Activated CD8-positive, alpha-beta memory T cell treated with anti-CD3 and anti-CD28 coated beads, Interleukin-2, amount 50 U/mL, for 24 hours (primary cell): ENCODE results near the gene C7orf57.
"Not testable (repeated sequence)": the region's sequence is repeated elsewhere in the genome, so short reads cannot be mapped to it uniquely, and the experiment has no call there.

Experiments used
- DNase-seq: peaks from one replicate; pipeline ENCODE4 v3.0.0-alpha.2; 2020; ENCODE audit errors: extremely low read depth

C7orf57 gene

DNA sequence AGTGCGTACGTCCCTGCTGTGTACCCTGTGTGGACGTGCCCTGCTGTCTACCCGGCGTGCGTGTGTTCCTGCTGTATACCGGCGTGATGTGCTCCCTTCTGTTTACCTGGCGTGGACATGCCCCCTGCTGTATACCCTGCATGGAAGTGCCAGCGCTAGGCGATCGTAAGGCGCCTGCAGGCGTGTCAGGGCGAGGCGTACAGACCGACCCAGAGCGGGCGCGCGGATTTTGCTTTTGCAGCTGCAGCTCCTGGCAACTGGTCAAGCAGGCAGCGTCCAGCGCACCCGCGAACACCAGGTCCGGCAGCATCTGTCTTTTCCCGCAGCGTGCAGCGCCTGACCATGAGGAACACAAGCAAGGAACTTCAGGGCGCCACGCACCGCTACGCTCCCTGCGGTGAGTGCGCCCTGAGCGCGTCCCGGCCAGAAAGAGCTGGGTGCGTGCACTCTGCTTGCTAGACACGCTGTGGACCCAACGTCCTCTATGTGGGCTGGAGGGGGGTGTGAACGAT lies 680 bp downstream of the C7orf57 start:
- no peak for DNase-seq

DNA sequence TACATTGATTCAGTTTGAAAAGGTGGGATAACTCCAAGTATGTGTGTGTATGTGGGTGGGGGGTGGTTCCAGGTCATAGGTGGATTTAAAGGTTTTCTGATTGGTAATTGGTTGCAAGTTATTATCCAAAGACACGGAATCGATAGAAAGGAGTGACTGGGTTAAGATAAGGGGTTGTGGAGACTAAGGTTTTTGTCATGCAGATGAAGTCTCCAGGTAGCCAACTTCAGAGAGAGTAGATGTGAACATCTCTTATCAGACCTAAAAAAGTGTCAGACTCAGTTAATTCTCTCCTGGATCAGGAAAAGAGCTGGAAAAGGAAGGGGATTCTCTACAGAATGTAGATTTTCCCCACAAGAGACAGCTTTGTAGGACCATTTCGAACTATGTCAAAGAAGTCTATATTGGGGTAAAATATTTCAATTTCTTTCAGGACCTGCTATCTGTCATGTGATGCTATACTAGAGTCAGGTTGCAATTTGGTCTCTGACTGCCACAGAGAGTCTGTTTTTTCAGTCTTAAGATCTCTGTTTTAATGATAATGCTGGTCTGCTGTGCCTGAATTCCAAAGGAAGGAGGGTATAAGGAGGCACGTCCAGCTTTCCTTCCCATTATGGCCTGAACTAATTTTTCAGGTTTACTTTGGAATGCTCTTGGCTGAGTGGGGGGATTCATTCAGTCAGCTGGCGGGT lies 3.6 kb downstream of the C7orf57 start:
- no peak for DNase-seq

- DNase-seq: no peak
Measured at GRCh38 chr7:48040944-48041652, 5.8 kb downstream of the C7orf57 start.

GRCh38 chr7:48041653-48041970 lies 6.3 kb downstream of the C7orf57 start:
- DNase-seq: no peak

- DNase-seq: no peak
Measured at GRCh38 chr7:48042216-48042615, 6.9 kb downstream of the C7orf57 start.

- no peak for DNase-seq
Measured at GRCh38 chr7:48042636-48043035, 7.3 kb downstream of the C7orf57 start.

DNA sequence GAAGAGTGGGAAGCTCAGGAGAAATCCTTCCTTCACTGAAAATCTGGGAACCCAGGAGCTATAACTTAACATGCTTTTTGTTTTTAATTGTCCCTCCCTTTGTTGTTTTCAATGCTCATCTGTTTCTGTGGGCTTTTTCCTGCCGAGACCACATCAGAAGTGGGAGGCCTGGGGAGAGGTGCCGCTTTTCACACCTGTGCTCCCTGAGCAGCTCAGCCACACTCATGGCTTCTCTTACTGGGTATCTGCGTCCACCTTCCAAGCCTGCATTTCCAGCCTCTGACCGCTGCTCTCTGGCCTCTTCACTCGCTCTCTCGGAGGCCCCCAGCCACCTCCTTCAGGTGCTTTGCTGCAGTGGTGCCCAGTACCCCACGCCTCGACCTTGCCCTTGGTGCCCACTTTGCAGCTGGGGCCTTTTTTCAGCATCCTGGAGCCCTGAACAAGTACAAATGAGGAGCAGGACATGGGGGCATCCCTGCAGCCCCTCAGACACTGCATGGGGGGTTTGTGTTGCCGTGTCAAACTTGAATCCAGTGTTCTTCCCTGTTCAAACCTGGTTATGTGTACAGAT lies 9.9 kb downstream of the C7orf57 start:
- no peak for DNase-seq

GRCh38 chr7:48046458-48046857 lies 11.1 kb downstream of the C7orf57 start:
- no peak for DNase-seq

DNA sequence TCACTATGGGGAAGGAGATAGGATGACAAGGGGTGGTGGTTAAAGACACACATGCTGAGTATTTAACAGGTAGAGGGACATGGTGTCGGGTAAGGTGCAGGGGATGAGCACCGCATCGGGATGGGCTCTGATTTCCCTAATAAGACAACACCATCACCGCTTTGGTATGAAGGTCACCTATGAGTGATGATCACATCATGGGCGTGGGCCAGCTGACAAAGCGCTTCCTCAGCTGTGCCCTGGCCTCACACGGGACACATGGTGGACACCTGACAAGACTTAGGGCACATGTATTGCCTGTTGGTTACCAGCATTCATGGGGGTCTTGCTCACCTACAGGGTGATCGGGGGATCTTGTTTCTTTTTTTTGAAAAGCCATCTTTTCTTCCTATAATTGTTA lies 12.8 kb downstream of the C7orf57 start:
- DNase-seq: no peak

DNA sequence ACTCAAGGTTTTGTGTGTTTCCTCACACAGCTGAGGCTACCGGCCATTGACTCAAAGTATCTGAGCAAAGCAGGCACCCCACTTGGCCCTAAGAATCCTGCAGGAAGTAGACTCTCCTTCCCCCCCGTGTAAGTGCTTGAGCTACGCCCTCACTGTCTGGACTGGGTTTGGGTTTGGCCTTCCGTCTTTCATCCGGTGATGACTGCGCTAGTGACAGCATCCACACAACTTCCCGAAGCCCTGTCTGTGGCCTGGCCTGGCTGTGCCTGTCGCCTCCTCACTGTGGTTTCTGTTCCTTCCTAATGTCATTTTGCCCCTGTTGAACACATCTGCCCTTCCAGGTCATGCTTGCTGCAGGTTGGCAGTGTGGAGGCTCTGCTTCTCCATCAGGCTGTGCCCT lies 14.5 kb downstream of the C7orf57 start:
- DNase-seq: no peak

DNA sequence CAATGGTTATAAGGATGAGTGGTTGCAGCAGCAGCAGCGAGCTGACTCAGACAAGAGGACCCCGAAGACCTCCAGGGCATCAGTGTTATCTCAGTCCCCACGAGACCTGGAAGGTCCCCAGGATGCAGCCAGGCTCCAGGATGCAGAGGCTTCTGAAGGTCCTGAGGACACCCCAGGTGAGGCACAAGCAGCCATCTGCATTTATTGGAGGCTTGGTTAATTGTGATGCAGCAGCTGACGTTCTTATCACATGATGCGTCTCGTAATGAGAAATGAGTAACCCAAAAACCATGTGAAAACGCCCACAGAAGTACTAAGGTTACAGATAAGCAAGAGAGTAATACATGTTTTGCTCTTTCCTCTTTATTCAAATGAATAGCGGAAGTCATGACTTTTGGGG lies 17.4 kb downstream of the C7orf57 start:
- DNase-seq: no peak

GRCh38 chr7:48053736-48054135 lies 18.4 kb downstream of the C7orf57 start:
- no peak for DNase-seq

GRCh38 chr7:48058990-48059389 lies 23.6 kb downstream of the C7orf57 start:
- DNase-seq: no peak

- DNase-seq: no peak
Measured at GRCh38 chr7:48059706-48060105, 24.4 kb downstream of the C7orf57 start.

GRCh38 chr7:48063985-48064384 lies 28.6 kb downstream of the C7orf57 start:
- DNase-seq: no peak

DNA sequence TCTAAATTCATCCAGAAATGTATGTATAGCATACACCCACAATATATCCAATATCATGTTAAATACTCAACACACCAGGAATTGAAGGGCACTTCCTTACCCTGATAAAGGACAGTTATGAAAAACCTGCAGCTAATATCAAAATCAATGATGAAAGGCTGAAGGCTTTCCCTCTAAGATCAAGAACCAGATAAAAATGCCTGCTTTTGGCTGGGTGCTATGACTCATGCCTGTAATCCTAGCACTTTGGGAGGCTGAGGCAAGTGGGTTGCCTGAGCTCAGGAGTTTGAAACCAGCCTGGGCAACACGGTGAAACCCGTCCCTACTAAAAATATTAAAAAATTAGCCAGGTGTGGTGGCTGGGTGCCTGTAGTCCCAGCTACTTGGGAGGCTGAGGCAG lies 32.1 kb downstream of the C7orf57 start:
- DNase-seq: no peak

DNA sequence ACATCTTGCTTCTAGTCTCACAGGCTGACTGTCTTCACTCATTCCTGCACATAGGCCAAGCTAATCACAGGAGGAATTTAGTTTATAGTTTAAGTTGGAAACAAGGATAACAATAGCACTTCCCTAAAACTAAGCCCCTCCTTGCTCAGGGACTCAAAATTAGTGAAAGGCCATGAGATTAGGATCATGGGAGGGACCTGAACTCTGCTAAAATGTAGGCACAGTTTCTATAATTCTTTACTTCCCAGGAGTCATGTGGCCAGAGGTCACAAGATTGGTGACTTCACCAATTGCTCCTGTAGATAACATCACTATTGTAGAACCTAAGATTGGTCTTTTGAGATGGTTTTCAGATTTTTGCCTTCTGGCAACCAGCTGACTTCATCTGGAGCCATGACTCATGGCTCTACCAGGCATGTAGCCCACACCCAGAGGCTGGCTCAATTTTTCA lies 38.9 kb downstream of the C7orf57 start:
- DNase-seq: no peak

DNA sequence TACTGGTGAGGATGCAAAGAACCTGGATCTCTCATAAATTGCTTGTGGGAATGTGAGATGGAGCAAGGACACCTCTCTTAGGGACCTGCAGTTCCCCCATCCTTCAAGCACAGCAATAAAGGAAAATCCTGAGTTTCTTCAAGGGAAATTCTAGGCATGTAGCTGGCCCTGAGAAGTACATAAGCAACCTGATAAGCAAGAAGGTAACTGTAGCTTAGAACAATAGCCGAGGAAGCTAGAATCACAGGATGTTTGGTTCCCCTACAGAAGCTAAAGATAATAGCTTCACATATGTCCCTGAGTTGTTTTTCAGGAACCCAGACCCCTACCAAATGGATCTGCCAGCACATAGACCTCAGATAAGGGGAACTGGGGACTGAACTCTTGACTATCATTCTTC lies 42.1 kb downstream of the C7orf57 start:
- DNase-seq: no peak

GRCh38 chr7:48078470-48078869 lies 43.1 kb downstream of the C7orf57 start:
- no peak for DNase-seq

DNA sequence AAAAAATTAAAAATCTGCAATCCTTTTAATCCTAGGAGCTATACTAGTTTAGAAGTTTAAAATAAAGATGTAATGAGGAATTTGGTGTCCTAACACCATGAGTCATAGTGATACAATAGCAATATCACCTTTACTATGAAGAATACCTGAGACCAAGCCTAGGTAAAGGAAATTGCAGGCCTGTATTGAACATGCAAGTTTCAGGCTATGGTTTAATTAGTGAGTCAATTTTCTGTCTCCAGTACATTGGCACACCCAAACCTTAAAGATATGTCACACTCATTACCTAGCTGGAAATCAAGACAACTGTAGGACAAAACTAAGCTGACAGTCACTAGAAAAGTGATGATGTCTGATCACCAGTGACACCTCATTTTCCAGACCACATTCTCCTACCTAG lies 47.0 kb downstream of the C7orf57 start:
- not testable (repeated sequence) for DNase-seq

DNA sequence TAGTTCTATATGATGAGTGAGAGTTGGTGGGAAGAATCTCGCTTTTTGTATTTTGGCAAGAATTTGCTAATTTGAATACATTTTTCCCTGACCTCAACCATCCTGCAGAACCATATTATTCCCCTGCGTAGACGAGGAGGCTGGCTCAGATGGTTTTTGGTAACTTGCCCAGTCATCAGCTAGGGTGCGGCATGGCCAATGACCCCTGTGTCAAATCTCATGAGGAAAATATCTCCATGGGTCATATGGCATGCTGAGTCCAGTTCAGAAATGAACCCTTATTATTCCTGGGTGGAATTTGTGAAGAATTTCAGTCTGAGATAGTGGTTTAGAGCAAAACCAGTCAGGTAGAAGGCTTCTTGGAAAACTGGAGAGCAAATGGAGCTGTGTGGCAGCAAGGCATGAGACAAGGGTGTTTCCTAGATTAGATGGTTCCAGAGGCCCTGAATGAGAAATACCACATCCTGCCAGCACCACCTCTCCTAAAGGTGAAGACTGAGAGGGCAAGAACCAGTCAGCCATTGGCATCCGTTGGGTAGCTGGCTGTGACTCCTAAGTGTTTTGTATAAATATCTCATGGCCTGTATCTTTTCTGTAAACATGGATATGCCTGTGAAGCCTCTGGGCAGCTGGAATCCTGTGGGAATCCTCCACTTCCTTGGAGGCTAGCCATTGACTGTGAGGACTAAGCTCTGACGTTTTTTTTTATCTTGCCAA lies 47.9 kb downstream of the C7orf57 start:
- DNase-seq: no peak

- DNase-seq: peak; percentile 45
Measured at GRCh38 chr7:48084727-48085432, 49.5 kb downstream of the C7orf57 start.
